ENCODE results near the gene MTA3.

The MTA3 gene

DNA sequence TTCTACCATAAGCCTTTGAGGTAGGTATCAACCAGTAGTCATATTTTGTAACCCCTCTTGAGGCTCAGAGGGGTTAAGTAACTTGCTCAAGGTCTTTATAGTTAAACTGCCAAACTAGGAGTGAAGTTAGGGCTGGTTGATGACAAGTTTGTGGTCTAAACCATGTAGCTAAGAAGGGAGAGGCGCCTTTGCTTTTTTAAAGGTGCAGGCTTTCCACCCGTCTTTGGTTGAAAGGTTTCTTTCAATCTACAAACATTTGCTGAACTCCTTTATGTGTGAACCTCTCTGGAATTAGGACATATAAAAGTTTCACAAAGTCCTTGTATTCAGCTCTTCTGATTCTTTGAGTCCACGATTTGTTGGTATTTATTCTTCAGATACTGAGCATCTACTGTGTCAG, 2.4 kb upstream of the MTA3 start:
- no peak for TF ChIP-seq CTCF (IDR thresholded peaks at IDR 0.05; ENCODE audit: borderline replicate concordance, control extremely low read depth, extremely low read depth, insufficient read depth, missing control alignments)
- no peak for DNase-seq (ENCODE audit: low spot score)
- in situ Hi-C loops (cut with MboI; ENCODE audit: low sequenced_read_pairs, unreplicated experiment), result no loop called here

DNA sequence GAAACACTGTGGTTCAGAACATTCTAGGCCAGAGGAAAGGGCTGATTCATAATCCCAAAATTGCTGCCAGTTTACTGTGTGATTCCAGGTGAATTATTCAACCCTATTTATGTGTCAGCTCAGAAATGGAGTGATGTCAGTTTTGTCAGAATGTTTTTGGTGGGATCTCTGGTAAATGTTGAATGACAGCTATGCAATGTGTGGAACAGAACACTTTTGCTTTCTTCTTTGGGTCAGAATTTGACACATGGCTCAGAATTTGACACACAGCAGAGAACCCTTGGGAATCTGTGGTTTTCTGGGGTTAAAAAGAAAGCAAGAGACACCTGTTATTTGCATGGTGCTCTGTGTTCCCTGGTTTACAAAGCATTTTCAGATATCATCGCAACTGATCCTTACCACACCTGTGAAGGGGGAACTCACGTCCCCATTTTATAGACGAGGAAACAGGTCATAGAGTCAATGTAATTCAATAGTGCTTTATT, 1.6 kb upstream of the MTA3 start:
- DNase-seq (ENCODE audit: low spot score), result no peak
- in situ Hi-C loops (cut with MboI; ENCODE audit: low sequenced_read_pairs, unreplicated experiment), result no loop called here
- no peak for TF ChIP-seq CTCF (IDR thresholded peaks at IDR 0.05; ENCODE audit: borderline replicate concordance, control extremely low read depth, extremely low read depth, insufficient read depth, missing control alignments)

- in situ Hi-C loops (cut with MboI; ENCODE audit: low sequenced_read_pairs, unreplicated experiment), result no loop called here
- no peak for DNase-seq (ENCODE audit: low spot score)
- TF ChIP-seq CTCF (IDR thresholded peaks at IDR 0.05; ENCODE audit: borderline replicate concordance, control extremely low read depth, extremely low read depth, insufficient read depth, missing control alignments), result no peak
Measured at GRCh38 chr2:42567364-42567763, 1.1 kb upstream of the MTA3 start.

DNA sequence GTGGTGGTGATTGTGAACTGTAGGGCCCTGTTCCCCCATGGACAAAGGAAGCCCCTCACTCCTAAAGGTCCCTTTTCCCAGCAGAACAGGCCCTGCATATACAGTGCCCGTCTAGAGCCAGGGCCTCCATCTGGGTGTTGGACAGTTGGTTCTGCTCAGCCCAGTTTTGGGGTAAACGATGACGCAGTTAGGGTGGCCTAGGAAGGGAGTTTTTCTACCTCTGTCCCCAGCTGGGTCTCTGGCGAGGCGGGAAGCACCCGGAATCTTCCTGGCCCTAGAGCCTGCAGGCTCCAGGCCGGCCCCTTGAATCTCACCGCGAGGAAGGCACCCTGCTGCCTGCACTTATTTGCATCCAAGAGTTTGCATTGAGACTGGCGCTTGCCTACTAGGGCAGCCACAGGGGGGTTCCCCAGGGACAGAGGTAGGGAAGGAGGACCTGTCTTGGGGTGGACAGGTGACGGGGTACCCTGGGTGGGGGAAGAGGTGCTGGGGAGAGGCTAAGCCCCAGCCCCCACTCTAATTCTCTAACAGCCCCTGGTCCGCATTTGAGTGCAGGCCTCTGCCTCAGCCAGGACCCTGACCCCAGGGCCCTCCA, 529 bp upstream of the MTA3 start:
- in situ Hi-C loops (cut with MboI; ENCODE audit: low sequenced_read_pairs, unreplicated experiment), result no loop called here
- peak; percentile 68 for DNase-seq (ENCODE audit: low spot score)
- no peak for TF ChIP-seq CTCF (IDR thresholded peaks at IDR 0.05; ENCODE audit: borderline replicate concordance, control extremely low read depth, extremely low read depth, insufficient read depth, missing control alignments)

- DNase-seq (ENCODE audit: low spot score), result peak; percentile 66
- in situ Hi-C loops (cut with MboI; ENCODE audit: low sequenced_read_pairs, unreplicated experiment), result no loop called here
- no peak for TF ChIP-seq CTCF (IDR thresholded peaks at IDR 0.05; ENCODE audit: borderline replicate concordance, control extremely low read depth, extremely low read depth, insufficient read depth, missing control alignments)
Measured at GRCh38 chr2:42569116-42569711, 782 bp downstream of the MTA3 start.

- DNase-seq (ENCODE audit: low spot score), result no peak
- TF ChIP-seq CTCF (IDR thresholded peaks at IDR 0.05; ENCODE audit: borderline replicate concordance, control extremely low read depth, extremely low read depth, insufficient read depth, missing control alignments), result no peak
- in situ Hi-C loops (cut with MboI; ENCODE audit: low sequenced_read_pairs, unreplicated experiment), result no loop called here
Measured at GRCh38 chr2:42569883-42570282, 1.5 kb downstream of the MTA3 start.

Data from GM13976 (cell line).